NCI-H510A treated with DMSO at 0.1 percent for 48 hours (cell line): ENCODE data around the gene HOXD13.

Experiments
- DNase-seq: peaks from one replicate; lab custom pipeline; 2025; lab: John Stamatoyannopoulos, UW

The HOXD13 gene

DNA sequence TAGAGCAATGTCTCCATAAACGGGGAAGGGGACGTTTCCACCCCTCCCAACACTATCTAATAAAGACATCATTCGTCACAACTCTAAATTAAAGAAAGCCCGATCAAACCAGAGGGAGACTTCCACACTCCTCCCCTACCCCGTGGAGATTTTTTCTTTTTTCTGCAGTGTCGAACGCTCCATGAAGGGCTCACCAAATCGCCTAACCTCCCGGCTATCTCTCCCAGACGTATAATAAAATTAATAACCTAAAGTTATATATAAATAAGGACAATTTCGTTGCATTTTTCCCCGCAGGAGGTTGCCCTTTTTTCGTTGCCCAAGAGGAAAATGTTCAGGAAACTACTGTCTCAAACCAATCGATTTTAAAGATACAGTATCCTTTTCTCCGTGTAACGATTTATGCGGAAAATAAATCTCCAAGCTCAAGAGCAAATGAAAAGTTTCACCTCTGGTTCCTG lies 11.1 kb upstream of the HOXD13 start:
- DNase-seq: no peak

GRCh38 chr2:176081837-176082524 lies 10.5 kb upstream of the HOXD13 start:
- DNase-seq: no peak

DNA sequence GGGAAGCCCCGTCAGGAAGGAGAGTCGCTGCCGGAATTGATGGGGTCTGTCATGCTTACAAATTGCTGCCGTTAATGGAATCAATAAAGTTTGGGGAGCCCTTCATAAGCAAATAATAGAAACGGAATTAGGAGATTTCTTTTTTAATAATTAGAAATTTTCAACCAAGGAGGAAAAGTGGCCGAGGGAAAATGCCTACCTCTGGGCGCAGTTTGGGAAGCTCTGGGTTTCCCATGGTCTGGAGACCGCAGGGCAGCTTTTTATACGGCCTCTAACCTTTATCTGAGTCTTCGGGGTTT lies 10.0 kb upstream of the HOXD13 start:
- DNase-seq: no peak

DNA sequence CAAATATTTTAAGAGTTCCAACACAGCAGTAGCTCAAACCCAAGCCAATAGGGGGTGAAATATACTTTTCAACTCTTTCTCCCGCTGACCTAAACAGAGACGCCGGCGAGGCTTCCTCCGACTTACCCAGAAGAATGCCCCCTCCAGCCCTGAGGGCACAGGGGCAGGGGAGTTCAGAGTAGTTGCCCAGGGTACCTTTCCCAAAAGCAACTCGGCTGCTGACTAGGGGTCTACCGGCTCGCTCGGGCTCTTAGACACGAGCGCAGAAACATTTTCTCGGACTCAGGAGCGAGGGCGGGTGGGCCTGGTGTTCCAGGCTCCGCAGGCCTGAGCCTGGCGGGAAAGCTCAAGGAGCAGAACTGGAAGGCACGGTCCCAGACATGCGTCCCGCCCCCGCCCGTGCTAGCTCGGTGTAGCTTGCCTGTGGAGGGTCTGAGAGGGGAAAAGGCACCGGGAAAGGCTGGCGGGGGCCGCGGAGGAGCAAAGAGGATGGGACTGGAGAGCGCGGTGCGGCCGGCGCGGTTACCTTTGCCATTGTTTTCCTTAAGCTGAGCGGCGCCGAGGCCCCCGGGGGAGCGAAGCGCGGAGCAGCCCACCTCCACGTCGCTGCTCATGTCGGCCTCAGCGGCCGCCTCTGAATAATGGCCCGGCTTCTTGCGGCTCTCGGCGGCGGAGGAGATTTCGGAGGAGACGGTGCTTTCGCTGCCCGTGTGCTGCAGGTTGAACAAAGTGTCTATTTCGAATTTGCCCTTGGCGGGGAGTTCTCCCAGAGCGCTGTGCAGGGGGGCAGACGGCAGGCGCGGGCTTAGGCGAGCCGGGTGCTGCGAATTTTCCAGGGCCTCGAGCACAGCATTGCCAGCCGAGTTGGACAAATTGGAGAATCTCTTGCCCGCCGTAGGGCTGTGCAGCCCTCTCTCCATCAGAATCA lies 9.4 kb upstream of the HOXD13 start:
- DNase-seq: no peak

GRCh38 chr2:176083796-176084261 lies 8.7 kb upstream of the HOXD13 start, which contains the start of gene EVX2:
TSS of gene EVX2 (minus strand) at chr2:176083962. CDS start at chr2:176083776, 186 bp downstream.
- DNase-seq: no peak

DNA sequence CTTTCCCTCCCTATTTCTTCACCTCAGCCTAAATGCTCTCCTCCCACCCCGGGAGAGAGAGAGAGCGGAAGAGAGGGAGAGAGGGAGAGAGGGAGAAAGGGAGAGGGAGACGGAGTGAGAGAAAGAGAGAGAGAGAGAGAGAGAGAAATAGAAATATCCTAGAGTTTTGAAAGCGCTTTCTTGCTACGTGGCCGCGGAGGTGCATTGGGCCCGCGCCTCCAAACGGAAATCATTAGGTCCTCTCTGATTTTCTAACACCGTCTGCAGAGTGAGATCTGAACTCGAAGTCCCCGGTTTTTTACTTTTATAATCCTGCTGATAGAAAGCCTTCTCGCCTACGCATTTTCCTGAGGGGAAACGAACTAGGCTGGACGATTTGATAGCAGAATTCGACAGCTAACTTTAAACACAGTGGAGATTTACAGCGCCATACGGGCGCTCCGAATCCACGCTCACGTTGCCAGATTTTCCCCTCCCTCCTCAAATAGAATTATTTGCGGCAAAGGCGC lies 7.9 kb upstream of the HOXD13 start:
- DNase-seq: no peak

DNA sequence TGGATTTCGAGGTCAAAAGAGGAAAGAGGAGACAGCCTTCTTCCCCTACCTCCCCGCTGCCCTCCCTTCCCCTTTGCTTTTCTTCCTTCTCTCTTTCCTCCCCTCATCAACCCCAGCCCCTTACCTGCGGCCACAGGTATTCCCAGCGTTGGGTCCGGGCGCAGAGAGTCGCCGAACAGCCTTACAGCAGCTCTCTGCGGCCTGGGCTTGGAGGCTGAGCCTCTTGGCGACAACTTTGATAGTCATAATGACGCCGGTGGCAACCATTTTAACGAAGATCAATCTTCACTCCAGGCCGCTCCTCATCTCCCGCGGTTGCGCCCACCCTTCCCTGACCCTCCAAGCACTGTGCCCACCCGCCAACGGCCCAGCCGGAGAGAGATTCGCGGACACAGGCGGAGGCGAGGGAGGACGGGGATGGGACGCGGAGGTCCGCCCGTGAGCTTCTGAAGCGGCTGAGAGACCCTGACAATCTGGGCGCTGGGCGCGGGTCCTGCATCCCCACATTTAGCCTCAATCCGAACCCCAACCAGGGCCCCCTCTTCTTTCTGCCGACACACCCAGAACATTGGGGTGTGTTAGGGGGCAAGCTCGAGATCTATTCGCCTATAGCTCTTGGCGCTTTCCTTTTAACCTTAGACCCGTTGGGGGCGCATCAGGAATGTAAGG lies 7.3 kb upstream of the HOXD13 start:
- DNase-seq: no peak

- DNase-seq: peak; percentile 53
Measured at GRCh38 chr2:176085861-176086771, 6.4 kb upstream of the HOXD13 start.

DNA sequence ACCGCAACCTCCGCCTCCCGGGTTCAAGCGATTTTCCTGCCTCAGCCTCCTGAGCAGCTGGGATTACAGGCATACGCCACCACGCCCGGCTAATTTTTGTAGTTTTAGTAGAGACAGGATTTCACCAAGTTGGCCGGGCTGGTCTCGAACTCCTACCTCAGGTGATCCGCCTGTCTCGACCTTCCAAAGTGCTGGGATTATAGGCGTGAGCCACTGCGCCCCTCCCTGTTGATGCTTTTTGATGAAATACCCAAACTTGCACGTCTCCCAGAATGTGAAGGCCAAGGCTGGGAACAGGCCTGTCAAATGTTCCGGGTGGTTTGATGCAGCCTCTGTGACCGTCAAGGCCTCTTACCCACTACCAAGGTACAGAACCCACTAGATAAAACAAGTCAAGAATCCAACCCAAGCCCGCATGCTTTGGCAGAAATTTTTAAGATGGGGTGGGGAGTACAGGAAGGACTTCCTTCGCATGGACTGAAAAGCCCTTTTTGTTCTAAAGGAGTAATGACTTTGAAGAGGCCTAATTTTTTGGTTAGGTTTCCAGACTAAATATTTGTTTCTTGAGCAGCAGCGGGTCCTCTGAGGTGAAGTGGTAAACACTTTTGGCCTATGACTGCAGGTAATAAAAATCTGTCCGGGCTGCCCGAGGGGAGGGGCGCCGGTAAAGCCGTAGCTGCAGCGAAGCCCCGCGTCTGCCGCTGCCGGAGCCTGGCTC lies 5.0 kb upstream of the HOXD13 start:
- no peak for DNase-seq

DNA sequence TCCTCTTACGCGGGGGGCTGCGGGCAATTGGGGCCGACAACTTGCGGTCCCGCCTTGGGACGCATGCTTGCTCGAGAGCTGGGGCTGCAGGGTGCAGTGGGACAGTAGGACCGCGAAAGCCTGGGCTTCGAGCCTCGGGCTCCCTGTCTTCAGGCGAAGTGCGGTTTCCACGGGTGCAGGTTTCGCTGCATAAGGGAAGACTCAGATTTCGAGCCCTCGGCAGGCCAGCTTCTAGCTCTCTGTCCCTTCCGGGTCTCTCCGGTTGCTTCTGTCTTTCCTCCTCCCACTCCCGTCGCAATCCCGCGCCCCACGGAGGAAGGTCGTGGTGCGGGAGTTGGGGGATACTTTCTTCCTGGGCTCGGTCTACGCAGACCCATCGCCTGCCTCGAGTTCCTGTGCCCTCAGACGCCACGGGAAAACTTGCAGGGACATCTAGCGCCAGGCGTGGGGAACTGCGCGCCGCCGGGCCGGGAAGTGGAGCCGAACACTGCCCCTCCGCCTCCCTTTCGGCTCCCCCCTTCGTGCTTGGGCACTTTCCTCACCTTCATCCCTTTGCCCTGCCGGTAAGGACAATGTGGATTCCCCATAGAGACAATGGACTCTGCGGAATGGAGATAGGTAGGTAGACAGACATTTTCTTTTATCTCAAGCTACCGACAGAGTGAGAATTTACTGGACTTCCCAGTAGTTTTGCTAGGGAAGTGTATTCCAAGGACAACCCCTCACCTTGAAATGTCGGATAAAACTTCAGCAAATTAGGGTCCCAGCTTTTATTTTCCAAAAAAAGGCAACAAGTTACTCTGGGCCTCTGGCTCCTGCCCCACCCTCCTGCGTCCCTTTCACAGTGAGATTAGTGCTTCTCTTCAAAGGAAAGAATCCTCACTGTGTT lies 4.2 kb upstream of the HOXD13 start:
- peak; percentile 67 for DNase-seq

DNA sequence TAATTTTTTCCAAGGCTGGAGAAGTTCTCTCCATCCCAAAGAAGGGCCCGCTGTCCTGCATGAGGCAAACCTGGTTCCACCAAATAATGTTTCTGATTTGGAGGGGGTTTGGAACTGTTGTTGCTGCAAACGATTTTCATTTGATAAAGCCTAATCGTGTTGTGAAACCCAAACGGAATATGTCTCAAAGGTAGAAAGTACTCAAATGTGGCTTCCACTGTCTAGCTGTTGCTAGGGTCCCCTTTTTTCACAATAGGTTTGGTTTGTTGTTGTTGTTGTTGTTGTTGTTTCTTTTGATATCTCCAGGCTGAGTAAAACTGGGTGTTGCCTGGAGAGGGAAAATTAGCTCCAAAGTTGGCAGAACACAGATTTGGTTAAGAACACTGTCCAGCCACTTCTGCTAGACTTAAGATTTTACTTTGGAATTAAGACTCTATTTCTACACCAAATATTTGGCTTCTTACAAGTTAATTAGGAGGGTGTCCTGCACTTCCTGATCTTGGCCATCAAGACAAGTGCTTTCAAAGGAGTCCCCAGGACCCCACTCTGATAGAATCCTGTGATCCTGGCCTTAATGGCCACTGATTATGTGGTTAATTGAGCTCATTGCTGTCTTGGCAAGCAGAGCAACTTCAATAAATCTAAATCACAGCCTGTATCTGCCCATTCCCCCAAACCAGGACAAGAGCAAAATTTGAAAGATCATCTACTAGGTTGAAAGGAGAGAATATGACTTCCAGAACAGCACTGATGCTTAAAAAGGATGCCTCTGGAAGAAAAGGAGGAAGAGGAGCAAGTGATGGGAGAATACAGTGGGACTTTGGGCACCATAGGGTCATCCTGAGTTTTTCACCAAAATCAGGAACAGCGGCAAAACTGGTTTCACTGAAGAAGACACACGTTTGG lies 3.3 kb upstream of the HOXD13 start:
- no peak for DNase-seq

GRCh38 chr2:176089843-176090395 lies 2.6 kb upstream of the HOXD13 start:
- DNase-seq: no peak

- DNase-seq: no peak
Measured at GRCh38 chr2:176090862-176091261, 1.7 kb upstream of the HOXD13 start.

- no peak for DNase-seq
Measured at GRCh38 chr2:176091329-176092258, 927 bp upstream of the HOXD13 start.

GRCh38 chr2:176093145-176093897 lies 800 bp downstream of the HOXD13 start:
- DNase-seq: no peak

- no peak for DNase-seq
Measured at GRCh38 chr2:176093898-176094249, 1.4 kb downstream of the HOXD13 start.
